GM12872 (cell line): ENCODE measurements around the gene IGFBP2.

Experiments used
- CTCF ChIP-seq: IDR thresholded peaks from 3 replicates; pipeline ENCODE4 v1.5.1; 2011; ENCODE audit warnings: low read depth, mild to moderate bottlenecking, low read length, moderate library complexity; ENCODE audit not compliant: insufficient read depth

The IGFBP2 gene

DNA sequence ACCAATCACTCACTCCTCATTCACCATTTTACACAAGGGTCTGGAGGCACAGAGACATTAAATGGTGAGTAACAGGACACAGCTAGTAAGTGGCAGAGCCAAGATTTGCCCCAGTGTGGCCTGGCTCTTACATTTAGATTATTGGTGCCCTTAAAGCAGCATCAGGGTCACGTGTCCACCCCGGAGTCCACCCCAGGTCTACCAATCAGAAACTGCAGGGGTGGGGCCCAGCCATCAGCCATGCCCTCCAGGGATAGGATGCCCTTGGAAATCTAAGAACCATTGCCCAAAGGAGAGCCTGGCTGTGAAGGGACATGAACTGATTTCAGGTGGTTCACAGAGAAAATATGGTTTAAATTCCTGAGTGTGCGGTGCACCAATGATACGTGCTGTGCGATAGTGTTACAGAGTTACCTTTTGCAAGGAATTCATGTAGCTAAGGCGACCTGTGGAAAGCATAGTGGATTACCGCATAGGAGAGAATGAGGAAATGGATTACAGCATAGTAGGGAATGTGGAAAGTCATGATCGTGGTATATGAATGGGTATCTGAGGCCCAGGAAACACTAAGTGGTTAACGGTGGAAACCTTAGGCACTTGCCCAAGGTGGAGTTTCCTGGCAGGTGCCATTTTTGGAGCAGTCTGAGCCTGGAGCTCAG lies 44.3 kb downstream of the IGFBP2 start:
- TF ChIP-seq CTCF: no peak

DNA sequence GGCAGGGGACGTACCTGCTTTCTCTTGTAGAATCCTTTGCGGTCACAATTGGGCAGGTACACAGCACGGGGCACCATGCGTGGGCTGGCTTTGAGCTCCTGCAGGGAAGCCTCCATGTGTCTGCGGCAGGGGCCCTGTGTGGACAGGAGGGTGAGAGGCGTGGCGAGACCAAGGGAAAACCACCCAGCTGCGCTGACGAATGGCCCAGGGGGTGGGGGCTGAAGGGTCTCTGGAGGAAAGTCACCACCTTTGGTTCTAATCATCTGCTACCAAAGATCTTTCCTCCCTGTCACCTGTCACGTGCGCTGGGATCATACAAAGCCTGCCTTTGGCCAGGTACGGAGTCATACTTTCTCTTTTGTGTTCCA lies 44.9 kb downstream of the IGFBP2 start:
- TF ChIP-seq CTCF: no peak

- no peak for TF ChIP-seq CTCF
Measured at GRCh38 chr2:216678813-216679657, 45.8 kb downstream of the IGFBP2 start.

DNA sequence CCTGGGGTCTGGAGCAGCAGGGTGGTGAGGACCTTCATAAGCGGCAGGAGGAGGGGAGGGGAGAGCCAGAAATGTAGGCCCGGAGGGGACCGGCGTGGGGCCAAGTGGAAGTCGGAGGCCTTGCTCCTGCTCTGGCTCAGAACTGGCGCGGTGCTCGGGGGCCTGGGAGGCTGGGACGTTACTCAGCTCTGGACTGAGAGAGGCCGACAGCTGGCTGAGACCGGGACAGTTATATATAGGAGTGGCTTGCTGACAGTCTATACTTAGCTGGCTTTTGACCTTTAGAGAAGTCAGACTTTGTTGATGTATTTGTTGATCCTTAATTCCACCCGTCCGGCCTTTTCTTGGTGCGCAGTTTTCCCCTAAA lies 46.4 kb downstream of the IGFBP2 start:
- no peak for TF ChIP-seq CTCF

DNA sequence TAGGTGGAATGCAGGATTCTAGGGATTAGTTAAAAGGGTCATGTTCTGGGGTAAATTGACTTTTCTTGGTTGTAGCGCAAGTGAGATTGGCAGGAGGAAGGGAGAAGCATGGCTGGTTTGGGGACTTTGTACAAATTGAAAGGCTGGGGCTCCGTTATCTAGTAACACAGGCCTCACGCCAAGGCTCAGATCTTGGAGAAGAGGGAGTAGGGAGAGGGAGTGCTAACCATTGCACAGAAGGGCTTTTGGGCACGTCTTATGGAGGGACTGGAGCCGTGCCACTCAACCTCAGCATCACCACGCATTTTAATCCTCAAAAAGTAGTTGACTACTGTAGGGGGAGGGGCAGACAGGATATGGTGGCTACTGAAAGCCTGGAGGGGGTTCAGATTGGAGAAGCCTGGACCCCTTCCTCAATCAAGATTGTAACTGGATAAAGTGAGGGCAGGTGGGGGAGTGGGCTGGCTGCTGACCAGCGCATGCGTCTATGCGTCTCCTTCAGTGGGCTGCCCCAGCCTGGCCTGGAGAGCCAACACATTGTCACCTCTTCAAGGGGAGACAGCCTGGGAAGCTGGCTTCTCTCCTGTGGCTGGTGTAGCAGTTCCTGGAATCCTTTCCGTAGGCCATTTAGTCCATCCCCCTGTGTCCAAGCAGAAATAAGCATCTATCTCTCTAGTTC lies 47.9 kb downstream of the IGFBP2 start:
- TF ChIP-seq CTCF: no peak

- TF ChIP-seq CTCF: no peak
Measured at GRCh38 chr2:216681683-216682082, 48.5 kb downstream of the IGFBP2 start.

DNA sequence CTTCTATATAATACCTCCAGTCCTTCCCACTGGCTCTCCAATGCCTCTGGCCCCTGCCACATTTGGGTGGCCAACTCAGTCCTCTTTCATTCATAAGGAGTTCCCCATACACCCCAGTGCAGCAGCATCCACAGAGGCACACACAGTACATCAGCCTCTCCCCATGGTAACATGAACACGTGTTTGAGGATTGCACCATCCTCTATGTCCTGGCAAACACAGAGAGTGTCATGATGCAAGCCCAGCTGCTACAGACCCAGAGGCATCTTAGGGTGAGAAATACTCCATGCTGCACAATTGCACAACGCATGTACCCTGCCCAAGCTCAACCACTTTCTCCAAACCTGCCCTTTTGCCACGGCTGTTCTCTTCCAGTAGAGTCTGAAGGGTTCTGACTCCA lies 50.6 kb downstream of the IGFBP2 start:
- no peak for TF ChIP-seq CTCF
